Epithelial cell of prostate (primary cell): ENCODE results near the gene MST1.

Source experiments
- DNase-seq: peaks from one replicate; pipeline ENCODE4 v3.0.0-alpha.2; 2011; ENCODE audit warnings: low read depth, low spot score
- H3K27ac ChIP-seq: fragments of 450-650 bp; 2 replicates; pipeline ENCODE4 v1.5.1; 2017; ENCODE audit warnings: mild to moderate bottlenecking

The MST1 gene

GRCh38 chr3:49644684-49645083, 44.6 kb downstream of the MST1 start:
- no peak for DNase-seq
- no peak overlapping the region for H3K27ac ChIP-seq

DNA sequence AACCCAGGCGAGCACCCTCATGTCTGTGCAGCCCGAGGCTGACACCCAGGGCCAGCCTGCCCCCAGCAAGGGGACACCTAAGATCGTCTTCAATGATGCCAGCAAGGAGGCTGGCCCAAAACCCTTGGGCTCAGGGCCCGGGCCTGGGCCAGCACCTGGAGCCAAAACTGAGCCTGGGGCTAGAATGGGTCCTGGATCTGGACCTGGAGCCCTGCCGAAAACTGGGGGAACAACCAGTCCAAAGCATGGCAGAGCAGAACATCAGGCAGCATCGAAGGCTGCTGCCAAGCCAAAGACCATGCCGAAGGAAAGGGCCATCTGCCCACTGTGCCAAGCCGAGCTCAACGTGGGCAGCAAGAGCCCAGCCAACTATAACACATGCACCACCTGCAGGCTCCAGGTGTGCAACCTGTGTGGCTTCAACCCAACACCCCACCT, 46.5 kb downstream of the MST1 start:
- DNase-seq, result no peak
- H3K27ac ChIP-seq, result no peak overlapping the region

- H3K27ac ChIP-seq, result no peak overlapping the region
- DNase-seq, result no peak
These were observed 47.2 kb downstream of the MST1 start for GRCh38 chr3:49641921-49642707.

DNA sequence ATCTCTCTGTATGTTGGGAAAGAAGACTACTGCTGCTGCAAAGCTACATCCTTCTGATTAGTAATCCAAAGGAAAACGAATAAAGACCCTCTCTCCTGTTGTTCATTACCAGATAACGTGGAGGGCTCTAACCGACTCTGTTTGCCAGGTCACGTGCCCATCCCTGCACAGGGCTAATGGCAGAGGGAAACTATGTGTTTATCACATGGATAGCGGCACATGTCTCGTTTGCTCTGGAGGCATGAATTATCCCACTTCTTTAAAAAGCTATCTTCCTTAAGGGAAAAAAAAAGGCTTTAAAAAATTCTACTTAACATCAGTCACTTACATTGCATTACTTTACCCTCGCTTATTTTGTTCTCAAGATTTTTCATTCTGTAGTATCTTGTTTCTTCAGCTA, 48.0 kb downstream of the MST1 start:
- no peak for DNase-seq

DNA sequence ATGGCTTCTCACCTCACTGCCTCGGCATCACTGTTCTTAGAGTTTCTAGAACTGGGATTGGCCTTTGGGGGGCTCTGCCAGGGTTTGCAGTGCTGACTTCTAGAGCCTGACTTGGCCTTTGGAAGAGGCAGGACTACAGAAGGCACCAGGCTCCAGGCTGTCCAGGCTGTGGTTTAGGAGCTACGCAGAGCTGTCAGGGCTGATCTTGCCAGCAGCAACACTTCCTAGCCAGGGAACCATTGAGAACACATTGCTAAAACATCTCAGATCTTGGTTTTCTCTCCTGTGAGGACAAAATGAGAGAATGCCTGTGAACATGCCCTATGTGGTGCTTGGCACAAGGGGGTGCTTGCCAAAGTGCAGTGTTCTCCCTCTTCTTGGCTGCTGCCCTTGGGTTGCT, 49.7 kb downstream of the MST1 start:
- H3K27ac ChIP-seq, result no peak overlapping the region
- DNase-seq, result no peak

More for the DNA sequence above, 48.0 kb downstream of the MST1 start:
- H3K27ac ChIP-seq, result no peak overlapping the region

GRCh38 chr3:49638445-49638844, 50.8 kb downstream of the MST1 start:
- peak; percentile 20 for DNase-seq
- H3K27ac ChIP-seq, result no peak overlapping the region

DNA sequence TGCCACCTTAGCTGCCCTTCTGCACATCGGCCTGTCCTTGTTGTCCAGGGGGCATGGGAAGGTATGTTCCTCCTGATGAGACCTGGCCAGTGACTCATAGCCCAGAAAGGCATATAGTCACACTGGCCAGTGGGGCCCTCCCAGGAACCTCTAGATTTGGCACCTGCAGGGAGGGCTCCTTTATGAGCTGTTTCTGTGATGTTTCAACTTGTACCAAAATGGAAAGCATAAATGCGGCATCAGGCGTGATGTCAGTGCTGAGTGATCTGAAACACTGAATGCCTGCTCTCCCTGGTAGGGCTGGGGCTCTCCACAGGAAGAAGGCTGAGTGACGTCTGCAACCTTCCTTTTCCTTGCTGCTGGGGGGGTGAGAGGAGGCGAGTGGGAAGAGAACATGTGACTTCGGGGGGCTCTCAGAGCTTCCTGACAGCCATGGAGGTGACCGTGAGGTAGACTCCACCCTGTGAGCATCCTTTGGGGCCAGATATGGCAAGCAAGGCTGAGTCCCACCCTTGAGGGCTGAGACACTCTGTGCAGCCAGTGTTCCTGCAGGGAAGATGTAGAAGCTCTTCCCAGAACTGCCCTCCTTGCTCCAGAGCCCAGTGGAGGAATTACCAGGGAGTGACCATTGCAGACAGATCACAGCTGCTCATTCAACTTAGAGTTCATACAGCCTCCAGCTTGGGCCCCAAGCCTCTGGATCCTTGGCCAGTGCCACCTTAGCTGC, 52.2 kb downstream of the MST1 start:
- peak; percentile 51 for DNase-seq
- peak overlapping the region; percentile 67 for H3K27ac ChIP-seq

DNA sequence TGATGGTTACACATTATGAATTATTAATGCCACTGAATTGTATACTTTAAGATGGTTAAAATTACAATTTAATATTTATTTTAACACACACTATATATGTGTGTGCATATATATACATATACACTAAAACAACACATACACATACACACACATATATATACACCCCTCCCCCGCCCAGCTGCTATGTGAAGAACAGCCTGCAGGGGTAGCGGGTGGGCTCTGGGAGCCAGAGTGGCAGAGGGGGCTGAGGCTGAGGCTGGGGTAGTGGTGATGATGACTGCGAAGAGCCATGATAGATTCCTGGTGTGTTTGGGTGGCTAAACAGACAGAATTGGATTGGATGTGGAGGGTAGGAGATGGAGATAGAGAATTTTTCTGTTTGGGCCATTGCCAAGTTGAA, 54.5 kb downstream of the MST1 start:
- DNase-seq, result no peak
- no peak overlapping the region for H3K27ac ChIP-seq
